ENCODE data around the gene NFATC2.

The NFATC2 gene

GRCh38 chr20:51496964-51497363 is 45.6 kb downstream of the NFATC2 start:
- H3K4me3 ChIP-seq (ENCODE audit: low read depth, low read length, poor library complexity, severe bottlenecking): no peak overlapping the region
- no peaks in the 10 kb centered on the region for H3K9me3 ChIP-seq (ENCODE audit: low read length)
- H3K36me3 ChIP-seq (ENCODE audit: insufficient read depth, low read length): peaks cover 46% of the 10 kb centered on the region
- H3K9me2 ChIP-seq (ENCODE audit: low read depth, low read length): no peaks in the 10 kb centered on the region
- TF ChIP-seq CTCF (IDR thresholded peaks at IDR 0.05; ENCODE audit: low read length) (no peak), EZH2 (IDR thresholded peaks at IDR 0.05; ENCODE audit: borderline replicate concordance, low read length) (no peak)
- H2AFZ ChIP-seq (ENCODE audit: low read length): no peak overlapping the region
- no peaks in the 10 kb centered on the region for H4K20me1 ChIP-seq (ENCODE audit: insufficient read depth, low read length)
- no peaks in the 10 kb centered on the region for H3K27me3 ChIP-seq (ENCODE audit: insufficient read depth, low read length)
- peaks cover 89% of the 10 kb centered on the region for H3K4me1 ChIP-seq (ENCODE audit: insufficient read depth, low read length, severe bottlenecking)
- H3F3A ChIP-seq (ENCODE audit: insufficient read depth, low read length): no peaks in the 10 kb centered on the region
- H3K9ac ChIP-seq (ENCODE audit: low read length): peak overlapping the region; percentile 43; the same call in 1 of the 2 replicates
- H3K4me2 ChIP-seq (ENCODE audit: low read length): peak overlapping the region; percentile 38
- H3K79me2 ChIP-seq (ENCODE audit: insufficient read depth, low read length): no peaks in the 10 kb centered on the region
- peak overlapping the region; percentile 92 for H3K27ac ChIP-seq (ENCODE audit: low read depth, low read length, poor library complexity, severe bottlenecking)

GRCh38 chr20:51495921-51496545 is 46.5 kb downstream of the NFATC2 start:
- H3K36me3 ChIP-seq (ENCODE audit: insufficient read depth, low read length): peaks cover 49% of the 10 kb centered on the region
- H3K4me1 ChIP-seq (ENCODE audit: insufficient read depth, low read length, severe bottlenecking): peaks cover 89% of the 10 kb centered on the region
- H3K79me2 ChIP-seq (ENCODE audit: insufficient read depth, low read length): no peaks in the 10 kb centered on the region

GRCh38 chr20:51495291-51495690 is 47.2 kb downstream of the NFATC2 start:
- Histone ChIP-seq H3K4me2 (ENCODE audit: low read length) (no peak overlapping the region), H3F3A (ENCODE audit: insufficient read depth, low read length) (no peaks in the 10 kb centered on the region), H3K4me3 (ENCODE audit: low read depth, low read length, poor library complexity, severe bottlenecking) (no peak overlapping the region), H3K27me3 (ENCODE audit: insufficient read depth, low read length) (no peaks in the 10 kb centered on the region), H3K27ac (ENCODE audit: low read depth, low read length, poor library complexity, severe bottlenecking) (peak overlapping the region; percentile 36), H4K20me1 (ENCODE audit: insufficient read depth, low read length) (no peaks in the 10 kb centered on the region), H3K36me3 (ENCODE audit: insufficient read depth, low read length) (peaks cover 53% of the 10 kb centered on the region), H3K9me2 (ENCODE audit: low read depth, low read length) (no peaks in the 10 kb centered on the region), H3K9me3 (ENCODE audit: low read length) (no peaks in the 10 kb centered on the region), H3K4me1 (ENCODE audit: insufficient read depth, low read length, severe bottlenecking) (peaks cover 86% of the 10 kb centered on the region), H3K79me2 (ENCODE audit: insufficient read depth, low read length) (no peaks in the 10 kb centered on the region), H2AFZ (ENCODE audit: low read length) (no peak overlapping the region), H3K9ac (ENCODE audit: low read length) (no peak overlapping the region)
- no peak for TF ChIP-seq CTCF (IDR thresholded peaks at IDR 0.05; ENCODE audit: low read length)
- no peak for TF ChIP-seq EZH2 (IDR thresholded peaks at IDR 0.05; ENCODE audit: borderline replicate concordance, low read length)

More at GRCh38 chr20:51495921-51496545, 46.5 kb downstream of the NFATC2 start:
- no peaks in the 10 kb centered on the region for H4K20me1 ChIP-seq (ENCODE audit: insufficient read depth, low read length)
- H3K4me2 ChIP-seq (ENCODE audit: low read length): no peak overlapping the region
- H3K4me3 ChIP-seq (ENCODE audit: low read depth, low read length, poor library complexity, severe bottlenecking): no peak overlapping the region
- H3F3A ChIP-seq (ENCODE audit: insufficient read depth, low read length): no peaks in the 10 kb centered on the region
- no peak overlapping the region for H2AFZ ChIP-seq (ENCODE audit: low read length)
- peak overlapping the region; percentile 36 for H3K27ac ChIP-seq (ENCODE audit: low read depth, low read length, poor library complexity, severe bottlenecking)
- TF ChIP-seq EZH2 (IDR thresholded peaks at IDR 0.05; ENCODE audit: borderline replicate concordance, low read length): no peak
- no peak for TF ChIP-seq CTCF (IDR thresholded peaks at IDR 0.05; ENCODE audit: low read length)
- no peaks in the 10 kb centered on the region for H3K9me3 ChIP-seq (ENCODE audit: low read length)
- no peaks in the 10 kb centered on the region for H3K27me3 ChIP-seq (ENCODE audit: insufficient read depth, low read length)
- H3K9me2 ChIP-seq (ENCODE audit: low read depth, low read length): no peaks in the 10 kb centered on the region
- H3K9ac ChIP-seq (ENCODE audit: low read length): no peak overlapping the region
